Esophagus squamous epithelium (tissue), 5 donors: Measurements from ENCODE around the gene FAM131C. TPM values are rescaled to one million over a fixed set of nuclear protein-coding genes. Genes with fewer than 3 reads are reported as not detected.

Experiments used
- DNase-seq: peaks from one replicate; lab custom pipeline; 2025; lab: John Stamatoyannopoulos, UW
- H3K27ac ChIP-seq, 4 donors: fragments of 200-600 bp; sonication (generic); one replicate each; pipeline ENCODE4 v1.5.1; 2016 to 2019; ENCODE audit warnings: mild to moderate bottlenecking in 1 of 4
- H3K27me3 ChIP-seq, 4 donors: fragments of 200-600 bp; sonication (generic); 1 replicate in 3 of 4; 2 replicates in 1 of 4; pipeline versions ENCODE4 v1.5.1 to v1.6.0; 2017 to 2021; ENCODE audit warnings: antibody characterized with exemption in 1 of 4
- H3K36me3 ChIP-seq, 3 donors: fragments of 200-600 bp; sonication (generic); one replicate each; pipeline ENCODE4 v1.5.1; 2016 to 2019
- H3K4me1 ChIP-seq, 3 donors: fragments of 200-600 bp; sonication (generic); one replicate each; pipeline ENCODE4 v1.5.1; 2017 to 2019
- H3K4me3 ChIP-seq, 4 donors: fragments of 200-600 bp; sonication (generic); 1 replicate in 3 of 4; 2 replicates in 1 of 4; pipeline ENCODE4 v1.5.1; 2016 to 2019; ENCODE audit warnings: mild to moderate bottlenecking in 2 of 4, moderate library complexity in 1 of 4
- H3K9me3 ChIP-seq, 3 donors: fragments of 200-600 bp; sonication (generic); one replicate each; pipeline ENCODE4 v1.5.1; 2016 to 2019
- CTCF ChIP-seq, 6 experiments: fragments of 450-650 bp in 4 of 6; fragments of 200-600 bp in 2 of 6; sonication (generic) in 2 of 6; IDR thresholded peaks; one replicate each; pipeline ENCODE4 v1.5.1; 2016 to 2019; ENCODE audit warnings: antibody characterized with exemption in 6 of 6, mild to moderate bottlenecking in 4 of 6, moderate library complexity in 4 of 6
- POLR2A ChIP-seq, 4 donors: fragments of 450-650 bp; IDR thresholded peaks; one replicate each; pipeline ENCODE4 v1.6.1; 2017; ENCODE audit warnings: antibody characterized with exemption in 4 of 4, mild to moderate bottlenecking in 4 of 4, moderate library complexity in 3 of 4
- WGBS, 2 donors: methylation state at CpG; one replicate each; pipeline ENCODE4 v1.1.5; 2018; 5-methylcytosine and 5-hydroxymethylcytosine counted together
- intact Hi-C: fragments of 100-400 bp; cut with DNase I; formaldehyde crosslinking; loops from one replicate; pipeline ENCODE4 v1.15.0; 2022
- total RNA-seq, 4 donors: library from RNA; depleted of rRNA; stranded (reverse); fragments of >200 nt; gene quantifications; one replicate each; pipeline ENCODE4 v1.1.0, GENCODE V29; 2016
- donor health status: DM: yes; HTN: yes; CAD: no.

Gene FAM131C
- total RNA-seq, 4 donors from 2014 or later: 1.6 to 4.5 TPM; not detected in 2

- intact Hi-C loops: no loop called here
- WGBS, 2 donors: 45 to 57% methylated on average over 5 to 6 of the region's 6 CpGs
- no peak for TF ChIP-seq POLR2A (IDR thresholded peaks at IDR 0.05)
- TF ChIP-seq CTCF (IDR thresholded peaks at IDR 0.05): no peak
- Histone ChIP-seq H3K4me3 (no peak overlapping the region), H3K4me1 (peaks cover 15 to 58% (median 37%) of the 10 kb centered on the region in 3 donors), H3K27ac (no peak overlapping the region), H3K9me3 (no peaks in the 10 kb centered on the region), H3K36me3 (no peaks in the 10 kb centered on the region), H3K27me3 (no peaks in the 10 kb centered on the region)
- no peak for DNase-seq
Observed at GRCh38 chr1:16085522-16085921, 12.1 kb upstream of the FAM131C start.

- Histone ChIP-seq H3K27me3 (no peaks in the 10 kb centered on the region), H3K36me3 (no peaks in the 10 kb centered on the region), H3K4me1 (peaks cover 16 to 52% (median 43%) of the 10 kb centered on the region in 3 donors), H3K27ac (peak overlapping the region in 3 of 4 donors; percentile 7 to 69 (median 24)), H3K4me3 (no peak overlapping the region), H3K9me3 (no peaks in the 10 kb centered on the region)
- no peak for TF ChIP-seq CTCF (IDR thresholded peaks at IDR 0.05)
- no peak for TF ChIP-seq POLR2A (IDR thresholded peaks at IDR 0.05)
- no peak for DNase-seq
- 33% methylated on average over 1 to 4 of the region's 5 CpGs for WGBS, 2 donors
- intact Hi-C loops: no loop called here
Observed at GRCh38 chr1:16083486-16083885, 10.0 kb upstream of the FAM131C start.

- WGBS, 2 donors: 33 to 48% methylated on average over 3 to 4 of the region's 9 CpGs
- H3K36me3 ChIP-seq: no peaks in the 10 kb centered on the region
- intact Hi-C loops: no loop called here
- peak overlapping the region; percentile 24 to 69 (median 46) for H3K27ac ChIP-seq
- H3K4me1 ChIP-seq: peaks cover 6 to 50% (median 35%) of the 10 kb centered on the region in 3 donors
- H3K9me3 ChIP-seq: no peaks in the 10 kb centered on the region
- H3K27me3 ChIP-seq: no peaks in the 10 kb centered on the region
- H3K4me3 ChIP-seq: no peak overlapping the region
- no peak for DNase-seq
- TF ChIP-seq CTCF (IDR thresholded peaks at IDR 0.05): peak; percentile 42 to 90 (median 81)
- TF ChIP-seq POLR2A (IDR thresholded peaks at IDR 0.05): no peak
Observed at GRCh38 chr1:16082283-16083038, 9.0 kb upstream of the FAM131C start.

- peaks cover 9 to 56% (median 42%) of the 10 kb centered on the region in 3 donors for H3K4me1 ChIP-seq
- H3K4me3 ChIP-seq: no peak overlapping the region
- no peaks in the 10 kb centered on the region for H3K36me3 ChIP-seq
- no peak for DNase-seq
- H3K27me3 ChIP-seq: no peaks in the 10 kb centered on the region
- intact Hi-C loops: no loop called here
- peak overlapping the region; percentile 8 to 69 (median 46) for H3K27ac ChIP-seq
- no peak for TF ChIP-seq POLR2A (IDR thresholded peaks at IDR 0.05)
- TF ChIP-seq CTCF (IDR thresholded peaks at IDR 0.05): no peak
- no peaks in the 10 kb centered on the region for H3K9me3 ChIP-seq
- WGBS, 2 donors: 57 to 67% methylated on average over 3 to 8 of the region's 9 CpGs
Observed at GRCh38 chr1:16081636-16082035, 8.2 kb upstream of the FAM131C start.

- no peak for TF ChIP-seq POLR2A (IDR thresholded peaks at IDR 0.05)
- no peak for TF ChIP-seq CTCF (IDR thresholded peaks at IDR 0.05)
- intact Hi-C loops: no loop called here
- H3K36me3 ChIP-seq: no peaks in the 10 kb centered on the region
- no peak for DNase-seq
- no peak overlapping the region for H3K27ac ChIP-seq
- WGBS, 2 donors: 75 to 87% methylated on average over 4 to 5 of the region's 5 CpGs
- H3K4me1 ChIP-seq: peaks cover 12 to 67% (median 52%) of the 10 kb centered on the region in 3 donors
- no peaks in the 10 kb centered on the region for H3K27me3 ChIP-seq
- no peak overlapping the region for H3K4me3 ChIP-seq
- no peaks in the 10 kb centered on the region for H3K9me3 ChIP-seq
Observed at GRCh38 chr1:16080422-16081150, 7.1 kb upstream of the FAM131C start.
